GM18858 (cell line): ENCODE results near the gene PCDHA8.
"Not testable (repeated sequence)": the region's sequence is repeated elsewhere in the genome, so short reads cannot be mapped to it uniquely, and the experiment has no call there.

Experiments used
- ATAC-seq: cut with Tn5 transposase; IDR thresholded peaks from one replicate; pipeline ENCODE4 v1.9.1; 2021; ENCODE audit not compliant: unreplicated experiment

Gene PCDHA8, protein sequence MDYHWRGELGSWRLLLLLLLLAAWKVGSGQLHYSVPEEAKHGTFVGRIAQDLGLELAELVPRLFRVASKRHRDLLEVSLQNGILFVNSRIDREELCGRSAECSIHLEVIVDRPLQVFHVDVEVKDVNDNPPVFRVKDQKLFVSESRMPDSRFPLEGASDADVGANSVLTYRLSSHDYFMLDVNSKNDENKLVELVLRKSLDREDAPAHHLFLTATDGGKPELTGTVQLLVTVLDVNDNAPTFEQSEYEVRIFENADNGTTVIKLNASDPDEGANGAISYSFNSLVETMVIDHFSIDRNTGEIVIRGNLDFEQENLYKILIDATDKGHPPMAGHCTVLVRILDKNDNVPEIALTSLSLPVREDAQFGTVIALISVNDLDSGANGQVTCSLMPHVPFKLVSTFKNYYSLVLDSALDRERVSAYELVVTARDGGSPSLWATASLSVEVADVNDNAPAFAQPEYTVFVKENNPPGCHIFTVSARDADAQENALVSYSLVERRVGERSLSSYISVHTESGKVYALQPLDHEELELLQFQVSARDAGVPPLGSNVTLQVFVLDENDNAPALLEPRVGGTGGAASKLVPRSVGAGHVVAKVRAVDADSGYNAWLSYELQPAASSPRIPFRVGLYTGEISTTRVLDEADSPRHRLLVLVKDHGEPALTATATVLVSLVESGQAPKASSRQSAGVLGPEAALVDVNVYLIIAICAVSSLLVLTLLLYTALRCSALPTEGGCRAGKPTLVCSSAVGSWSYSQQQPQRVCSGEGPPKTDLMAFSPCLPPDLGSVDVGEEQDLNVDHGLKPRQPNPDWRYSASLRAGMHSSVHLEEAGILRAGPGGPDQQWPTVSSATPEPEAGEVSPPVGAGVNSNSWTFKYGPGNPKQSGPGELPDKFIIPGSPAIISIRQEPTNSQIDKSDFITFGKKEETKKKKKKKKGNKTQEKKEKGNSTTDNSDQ

GRCh38 chr5:140840978-140841962, at the start of gene PCDHA8:
Gene PCDHA8 (plus strand): TSS chr5:140841187. CDS start chr5:140841322, 135 bp downstream.
- ATAC-seq: no peak

- no peak for ATAC-seq
Observed at GRCh38 chr5:140794595-140795258, 46.3 kb upstream of the PCDHA8 start, which contains the start of gene PCDHA2. Gene PCDHA2 (plus strand): TSS chr5:140794852.

- no peak for ATAC-seq
Observed at GRCh38 chr5:140795259-140795641, 45.7 kb upstream of the PCDHA8 start.

DNA sequence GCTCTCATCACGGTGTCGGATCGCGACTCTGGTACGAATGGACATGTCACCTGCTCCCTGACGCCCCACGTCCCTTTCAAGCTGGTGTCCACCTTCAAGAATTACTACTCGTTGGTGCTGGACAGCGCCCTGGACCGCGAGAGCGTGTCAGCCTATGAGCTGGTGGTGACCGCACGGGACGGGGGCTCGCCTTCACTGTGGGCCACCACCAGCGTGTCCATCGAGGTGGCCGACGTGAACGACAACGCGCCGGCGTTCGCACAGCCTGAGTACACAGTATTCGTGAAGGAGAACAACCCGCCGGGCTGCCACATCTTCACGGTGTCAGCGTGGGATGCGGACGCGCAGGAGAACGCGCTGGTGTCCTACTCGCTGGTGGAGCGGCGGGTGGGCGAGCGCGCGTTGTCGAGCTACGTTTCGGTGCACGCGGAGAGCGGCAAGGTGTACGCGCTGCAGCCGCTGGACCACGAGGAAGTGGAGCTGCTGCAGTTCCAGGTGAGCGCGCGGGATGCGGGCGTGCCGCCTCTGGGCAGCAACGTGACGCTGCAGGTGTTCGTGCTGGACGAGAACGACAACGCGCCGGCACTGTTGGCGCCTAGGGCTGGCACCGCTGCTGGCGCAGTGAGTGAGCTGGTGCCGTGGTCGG, 44.8 kb upstream of the PCDHA8 start:
- not testable (repeated sequence) for ATAC-seq

DNA sequence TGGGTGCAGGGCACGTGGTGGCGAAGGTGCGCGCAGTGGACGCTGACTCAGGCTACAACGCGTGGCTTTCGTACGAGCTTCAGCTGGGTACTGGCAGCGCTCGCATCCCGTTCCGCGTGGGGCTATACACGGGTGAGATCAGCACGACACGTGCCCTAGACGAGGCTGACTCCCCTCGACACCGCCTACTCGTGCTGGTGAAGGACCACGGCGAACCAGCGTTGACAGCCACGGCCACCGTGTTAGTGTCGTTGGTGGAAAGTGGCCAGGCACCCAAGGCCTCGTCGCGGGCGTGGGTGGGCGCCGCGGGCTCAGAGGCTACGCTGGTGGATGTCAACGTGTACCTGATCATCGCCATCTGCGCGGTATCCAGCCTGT, 44.3 kb upstream of the PCDHA8 start:
- no peak for ATAC-seq

GRCh38 chr5:140800816-140801493, 40.0 kb upstream of the PCDHA8 start, which contains the start of gene PCDHA3:
Gene PCDHA3 (plus strand): TSS chr5:140801057.
- ATAC-seq: no peak

DNA sequence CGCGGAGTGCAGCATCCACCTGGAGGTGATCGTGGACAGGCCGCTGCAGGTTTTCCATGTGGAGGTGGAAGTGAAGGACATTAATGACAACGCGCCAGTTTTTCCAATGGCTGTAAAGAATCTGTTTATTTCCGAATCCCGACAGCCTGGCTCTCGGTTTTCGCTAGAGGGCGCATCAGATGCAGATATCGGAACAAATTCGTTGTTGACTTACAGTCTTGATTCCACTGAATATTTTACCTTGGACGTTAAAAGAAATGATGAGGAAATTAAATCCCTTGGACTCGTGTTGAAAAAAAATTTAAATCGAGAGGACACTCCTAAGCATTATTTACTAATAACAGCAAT, 39.5 kb upstream of the PCDHA8 start:
- no peak for ATAC-seq

DNA sequence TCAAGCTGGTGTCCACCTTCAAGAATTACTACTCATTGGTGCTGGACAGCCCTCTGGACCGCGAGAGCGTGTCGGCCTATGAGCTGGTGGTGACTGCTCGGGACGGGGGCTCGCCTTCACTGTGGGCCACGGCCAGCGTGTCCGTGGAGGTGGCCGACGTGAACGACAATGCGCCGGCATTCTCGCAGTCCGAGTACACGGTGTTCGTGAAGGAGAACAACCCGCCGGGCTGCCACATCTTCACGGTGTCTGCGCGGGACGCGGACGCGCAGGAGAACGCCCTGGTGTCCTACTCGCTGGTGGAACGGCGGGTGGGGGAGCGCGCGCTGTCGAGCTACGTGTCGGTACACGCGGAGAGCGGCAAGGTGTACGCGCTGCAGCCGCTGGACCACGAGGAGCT, 38.6 kb upstream of the PCDHA8 start:
- ATAC-seq: not testable (repeated sequence)

GRCh38 chr5:140802781-140803271, 38.2 kb upstream of the PCDHA8 start:
- ATAC-seq: no peak

DNA sequence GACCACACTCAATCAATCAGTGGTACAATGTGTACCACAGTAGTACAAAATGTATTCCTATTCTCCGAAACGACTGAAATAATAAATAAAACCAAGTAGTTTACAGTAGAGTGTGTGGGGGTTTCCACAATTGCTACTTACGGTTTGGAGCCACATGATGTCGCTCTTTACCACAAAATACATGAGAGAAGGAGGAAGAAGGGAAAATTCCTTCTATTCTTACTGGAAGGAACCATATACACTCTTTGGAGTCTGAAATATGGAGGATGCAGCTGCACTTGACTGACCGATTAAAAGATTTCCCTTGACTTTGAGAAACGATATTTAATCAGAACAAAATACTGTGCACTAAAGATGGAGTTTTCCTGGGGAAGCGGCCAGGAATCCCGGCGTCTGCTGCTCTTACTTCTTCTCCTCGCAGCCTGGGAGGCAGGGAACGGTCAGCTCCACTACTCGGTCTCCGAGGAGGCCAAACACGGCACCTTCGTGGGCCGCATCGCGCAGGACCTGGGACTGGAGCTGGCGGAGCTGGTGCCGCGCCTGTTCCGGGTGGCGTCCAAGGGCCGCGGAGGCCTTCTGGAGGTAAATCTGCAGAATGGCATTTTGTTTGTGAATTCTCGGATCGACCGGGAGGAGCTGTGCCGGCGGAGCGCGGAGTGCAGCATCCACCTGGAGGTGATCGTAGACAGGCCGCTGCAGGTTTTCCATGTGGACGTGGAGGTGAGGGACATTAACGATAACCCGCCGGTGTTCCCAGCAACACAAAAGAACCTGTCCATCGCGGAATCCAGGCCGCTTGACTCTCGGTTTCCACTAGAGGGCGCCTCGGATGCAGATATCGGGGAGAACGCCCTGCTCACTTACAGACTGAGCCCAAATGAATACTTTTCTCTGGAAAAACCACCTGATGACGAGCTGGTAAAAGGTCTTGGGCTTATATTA, 33.9 kb upstream of the PCDHA8 start, which contains the start of gene PCDHA4:
Gene PCDHA4, plus strand, starts transcription at position 235 of the 942 bp plus-strand sequence.
- ATAC-seq: no peak

GRCh38 chr5:140808241-140808888, 32.6 kb upstream of the PCDHA8 start:
- ATAC-seq: not testable (repeated sequence)

DNA sequence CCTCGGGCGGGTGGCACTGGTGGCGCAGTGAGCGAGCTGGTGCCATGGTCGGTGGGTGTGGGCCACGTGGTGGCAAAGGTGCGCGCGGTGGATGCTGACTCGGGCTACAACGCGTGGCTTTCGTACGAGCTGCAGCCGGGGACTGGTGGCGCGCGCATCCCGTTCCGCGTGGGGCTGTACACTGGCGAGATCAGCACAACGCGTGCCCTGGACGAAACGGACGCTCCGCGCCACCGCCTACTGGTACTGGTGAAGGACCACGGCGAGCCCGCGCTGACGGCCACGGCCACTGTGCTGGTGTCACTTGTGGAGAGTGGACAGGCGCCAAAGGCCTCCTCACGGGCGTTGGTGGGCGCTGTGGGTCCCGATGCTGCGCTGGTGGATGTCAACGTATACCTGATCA, 32.1 kb upstream of the PCDHA8 start:
- ATAC-seq: no peak

DNA sequence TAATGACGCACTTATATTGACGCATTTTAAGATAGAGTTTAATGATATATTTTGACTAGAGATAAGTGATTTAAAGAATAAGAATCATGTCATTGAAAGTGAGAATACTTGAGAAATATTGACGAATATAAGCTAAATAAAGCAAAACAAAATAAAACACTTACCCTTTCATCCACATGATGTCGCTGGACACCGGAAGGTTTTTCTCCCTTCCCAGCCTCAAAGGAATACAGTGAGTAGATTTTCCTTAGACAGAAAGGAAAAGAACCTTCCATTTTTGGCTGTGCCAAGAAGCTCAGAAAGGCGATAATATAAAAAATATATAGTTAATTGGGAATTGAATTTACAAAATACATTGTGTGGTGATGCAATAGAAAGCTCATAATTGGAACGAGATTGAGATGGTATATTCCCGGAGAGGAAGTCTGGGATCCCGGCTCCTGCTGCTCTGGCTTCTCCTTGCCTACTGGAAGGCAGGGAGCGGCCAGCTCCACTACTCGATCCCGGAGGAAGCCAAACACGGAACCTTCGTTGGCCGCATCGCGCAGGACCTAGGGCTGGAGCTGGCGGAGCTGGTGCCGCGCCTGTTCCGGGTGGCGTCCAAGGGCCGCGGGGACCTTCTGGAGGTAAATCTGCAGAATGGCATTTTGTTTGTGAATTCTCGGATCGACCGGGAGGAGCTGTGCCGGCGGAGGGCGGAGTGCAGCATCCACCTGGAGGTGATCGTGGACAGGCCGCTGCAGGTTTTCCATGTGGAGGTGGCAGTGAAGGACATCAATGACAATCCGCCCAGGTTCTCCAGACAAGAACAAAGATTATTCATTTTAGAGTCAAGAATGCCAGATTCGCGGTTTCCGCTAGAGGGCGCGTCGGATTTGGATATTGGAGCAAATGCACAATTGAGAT, 19.4 kb upstream of the PCDHA8 start, which contains the start of gene PCDHA5:
Gene PCDHA5, plus strand, starts transcription at position 239 of the 906 bp plus-strand sequence.
- ATAC-seq: no peak

DNA sequence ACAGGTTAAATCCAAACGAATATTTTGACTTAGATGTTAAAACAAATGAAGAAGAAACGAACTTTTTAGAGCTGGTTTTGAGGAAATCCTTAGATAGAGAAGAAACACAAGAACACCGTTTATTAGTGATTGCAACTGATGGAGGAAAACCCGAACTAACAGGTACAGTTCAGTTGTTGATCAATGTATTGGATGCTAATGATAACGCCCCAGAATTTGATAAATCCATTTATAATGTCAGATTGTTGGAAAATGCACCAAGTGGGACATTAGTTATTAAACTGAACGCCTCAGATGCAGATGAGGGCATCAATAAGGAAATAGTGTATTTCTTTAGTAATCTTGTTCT, 18.7 kb upstream of the PCDHA8 start:
- ATAC-seq: no peak

GRCh38 chr5:140822969-140823368, 18.0 kb upstream of the PCDHA8 start:
- ATAC-seq: not testable (repeated sequence)

- ATAC-seq: no peak
Observed at GRCh38 chr5:140823475-140823874, 17.5 kb upstream of the PCDHA8 start.
